GM12873 (cell line): ENCODE data around the gene VWF.

ENCODE experiments used
- TF ChIP-seq, protein P1 (sequence below): IDR thresholded peaks from 2 replicates; pipeline ENCODE4 v1.5.1; 2012; ENCODE audit warnings: low read depth, mild to moderate bottlenecking, moderate library complexity, low read length, control low read depth; ENCODE audit not compliant: insufficient read depth; ENCODE audit errors: missing control alignments

Gene VWF

DNA sequence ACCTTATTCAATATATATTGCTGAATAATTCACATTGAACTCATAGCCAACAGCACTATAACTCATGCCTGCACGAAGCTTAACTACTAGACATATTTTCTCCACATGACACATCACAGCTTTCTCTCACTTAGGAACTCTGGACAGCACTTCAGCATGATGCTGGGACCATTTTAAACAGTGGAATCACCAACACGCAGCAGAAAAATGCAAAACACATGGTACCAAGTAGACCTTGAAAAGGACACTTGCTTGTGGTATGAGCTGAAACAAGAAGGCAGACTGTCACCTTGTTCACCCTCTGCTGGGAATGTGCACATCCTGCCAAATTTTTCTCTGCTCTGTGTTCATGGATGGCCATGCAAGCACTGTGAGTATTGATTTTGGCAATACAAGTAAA lies 40.9 kb upstream of the VWF start:
- TF ChIP-seq, protein P1, sequence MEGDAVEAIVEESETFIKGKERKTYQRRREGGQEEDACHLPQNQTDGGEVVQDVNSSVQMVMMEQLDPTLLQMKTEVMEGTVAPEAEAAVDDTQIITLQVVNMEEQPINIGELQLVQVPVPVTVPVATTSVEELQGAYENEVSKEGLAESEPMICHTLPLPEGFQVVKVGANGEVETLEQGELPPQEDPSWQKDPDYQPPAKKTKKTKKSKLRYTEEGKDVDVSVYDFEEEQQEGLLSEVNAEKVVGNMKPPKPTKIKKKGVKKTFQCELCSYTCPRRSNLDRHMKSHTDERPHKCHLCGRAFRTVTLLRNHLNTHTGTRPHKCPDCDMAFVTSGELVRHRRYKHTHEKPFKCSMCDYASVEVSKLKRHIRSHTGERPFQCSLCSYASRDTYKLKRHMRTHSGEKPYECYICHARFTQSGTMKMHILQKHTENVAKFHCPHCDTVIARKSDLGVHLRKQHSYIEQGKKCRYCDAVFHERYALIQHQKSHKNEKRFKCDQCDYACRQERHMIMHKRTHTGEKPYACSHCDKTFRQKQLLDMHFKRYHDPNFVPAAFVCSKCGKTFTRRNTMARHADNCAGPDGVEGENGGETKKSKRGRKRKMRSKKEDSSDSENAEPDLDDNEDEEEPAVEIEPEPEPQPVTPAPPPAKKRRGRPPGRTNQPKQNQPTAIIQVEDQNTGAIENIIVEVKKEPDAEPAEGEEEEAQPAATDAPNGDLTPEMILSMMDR: no peak

DNA sequence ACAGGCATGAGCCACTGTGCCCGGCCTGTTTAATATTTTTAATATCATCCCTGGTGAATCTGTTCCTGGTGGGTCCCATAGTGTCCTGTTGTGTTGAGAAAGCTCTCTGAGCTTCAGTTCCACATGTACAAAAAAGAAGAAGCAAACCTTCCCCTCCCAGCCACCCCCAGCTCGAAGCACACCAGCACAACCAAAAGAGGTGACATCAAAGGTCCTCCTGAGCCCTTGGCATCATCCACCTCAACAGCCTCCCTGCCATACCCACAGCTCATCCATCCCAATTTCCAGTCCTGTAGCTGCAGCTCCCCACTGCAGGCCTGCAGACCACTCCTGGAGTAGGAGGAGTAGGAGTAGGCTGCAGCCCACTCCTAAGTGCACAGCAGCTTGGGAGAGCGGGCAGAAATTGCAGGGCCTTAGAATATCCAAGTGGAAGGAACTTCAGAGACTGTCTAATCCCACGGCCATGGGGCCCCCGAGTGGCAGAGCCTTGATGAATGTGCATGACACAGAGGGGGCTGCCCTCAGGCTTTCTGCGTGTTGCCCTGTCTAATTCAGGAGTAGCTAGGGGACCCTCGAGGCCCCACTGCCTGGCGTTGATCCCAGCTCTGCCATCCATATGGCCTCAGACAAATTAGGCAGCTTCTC lies 39.1 kb upstream of the VWF start:
- TF ChIP-seq, protein P1: no peak

DNA sequence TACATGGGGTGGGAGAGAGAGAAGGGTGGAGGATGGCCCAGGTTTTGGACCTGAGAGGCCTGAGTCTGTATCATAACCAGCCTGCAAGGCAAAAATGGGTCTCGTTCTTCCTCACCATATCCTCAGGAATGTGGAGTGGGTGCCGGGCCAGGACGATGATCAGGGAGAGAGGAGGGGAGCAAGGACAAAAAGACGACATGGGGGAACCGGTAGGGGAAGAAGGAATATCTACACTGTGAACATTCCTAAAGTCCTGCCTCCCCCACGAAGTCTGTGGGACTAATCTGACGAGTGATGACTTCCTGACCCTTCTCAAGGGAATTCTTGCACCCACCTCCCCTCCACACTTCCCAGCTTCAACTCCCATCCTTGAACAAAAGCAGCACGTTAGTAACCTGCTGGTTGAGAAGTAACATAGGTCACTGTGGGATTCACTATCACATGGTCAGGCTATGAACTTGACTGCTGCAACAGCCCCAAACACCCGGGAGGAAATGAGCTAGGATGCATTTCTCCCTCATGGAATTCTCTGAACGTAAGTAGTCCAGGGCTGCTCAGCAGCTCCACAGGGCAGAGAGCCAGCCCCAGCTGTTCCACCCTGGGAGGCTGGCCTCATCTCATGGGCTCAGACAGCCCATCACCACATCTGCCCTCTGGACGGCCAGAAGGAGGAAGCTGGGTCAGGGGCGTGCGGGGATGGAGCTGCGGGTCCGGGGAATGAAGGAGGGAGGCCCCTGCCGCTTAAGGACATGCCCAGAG lies 36.8 kb upstream of the VWF start:
- TF ChIP-seq, protein P1: no peak

DNA sequence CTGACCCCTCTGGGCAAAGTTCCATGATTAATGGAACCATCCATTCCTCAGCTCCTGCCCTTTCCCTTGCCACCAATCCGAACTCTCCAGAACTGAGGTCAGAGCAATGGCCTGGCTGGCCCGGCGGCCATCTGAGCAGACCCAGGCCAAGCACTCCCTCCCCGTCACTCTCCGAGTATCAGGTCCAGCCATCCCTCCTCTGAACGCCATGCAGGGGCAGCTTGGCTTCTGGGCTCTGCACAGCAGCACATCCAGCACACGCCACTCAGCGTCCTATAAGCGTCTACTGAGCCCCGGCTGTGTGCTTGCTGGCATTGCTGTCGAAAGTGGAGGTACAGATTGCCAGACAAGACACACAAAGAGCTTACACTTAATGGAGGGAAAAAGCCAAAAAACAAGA lies 34.3 kb upstream of the VWF start:
- TF ChIP-seq, protein P1: no peak

DNA sequence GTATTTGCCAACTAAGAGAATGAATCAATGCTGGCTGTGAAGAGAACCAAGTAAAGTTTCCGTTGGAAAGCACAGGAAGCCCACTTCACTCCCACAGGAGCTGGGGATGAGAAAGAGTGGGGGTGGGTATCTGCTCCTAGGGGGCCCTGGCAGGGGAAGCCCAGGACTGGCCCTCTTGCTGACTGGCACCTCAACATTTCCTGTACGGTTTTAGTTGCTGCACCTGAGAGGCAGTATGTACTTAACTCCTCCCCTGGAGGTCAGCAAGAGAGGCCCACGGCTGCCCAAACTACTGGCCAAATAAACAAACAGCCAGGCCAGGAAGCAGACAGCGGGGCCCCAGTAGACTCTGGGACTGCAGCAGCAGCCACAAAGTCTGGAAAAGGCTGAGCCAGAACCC lies 33.8 kb upstream of the VWF start:
- TF ChIP-seq, protein P1: no peak

DNA sequence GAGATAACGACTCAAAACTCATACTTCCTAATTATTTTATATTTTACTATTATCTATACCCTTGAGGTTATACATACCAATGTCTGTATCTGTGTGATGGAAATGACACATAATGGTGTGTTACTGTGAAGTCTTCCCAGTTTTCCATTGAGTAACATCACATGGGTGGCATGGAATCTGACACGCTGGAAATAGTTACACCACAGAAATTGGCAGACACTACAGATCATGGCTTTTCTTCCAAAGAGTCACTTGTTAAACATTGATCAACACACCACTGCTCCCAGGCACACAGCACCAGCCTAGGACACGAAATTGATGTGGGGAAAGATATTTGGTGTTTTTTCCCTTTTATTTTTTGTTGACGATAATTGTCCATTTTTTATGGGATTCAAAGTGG lies 33.0 kb upstream of the VWF start:
- TF ChIP-seq, protein P1: no peak

DNA sequence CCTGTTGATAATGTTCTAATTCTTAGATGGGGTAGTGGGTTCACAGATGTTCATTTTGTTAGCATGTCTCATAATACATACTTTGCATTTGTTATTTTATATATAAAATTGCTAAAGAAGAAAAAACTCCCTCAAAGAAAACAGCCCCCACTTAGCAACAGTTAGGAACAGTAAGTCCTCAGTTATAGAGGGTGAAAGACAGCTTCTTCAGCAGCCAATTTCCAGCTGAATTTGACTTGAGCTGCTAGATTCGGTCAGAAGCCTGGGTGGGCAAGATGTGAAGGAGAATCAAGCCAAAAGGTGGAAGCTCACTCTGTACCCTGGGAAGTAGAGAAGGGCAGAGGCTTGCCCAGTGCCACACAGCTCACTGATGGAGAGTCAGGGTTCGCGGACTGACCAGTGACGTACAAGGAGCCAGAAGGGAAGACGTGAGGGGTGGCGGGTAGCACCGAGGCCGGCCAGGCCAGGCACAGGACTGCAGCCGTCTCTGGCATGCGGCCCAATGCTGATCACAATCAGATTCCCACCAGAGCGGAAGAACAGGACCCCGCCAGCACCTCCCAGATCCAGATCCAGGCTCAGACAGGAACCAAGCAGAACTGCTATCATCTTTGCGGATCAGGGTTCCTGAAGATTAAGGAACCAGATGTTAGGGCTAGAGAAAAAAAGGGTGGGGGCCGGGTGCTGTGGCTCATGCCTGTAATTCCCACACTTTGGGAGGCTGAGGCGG lies 30.4 kb upstream of the VWF start:
- TF ChIP-seq, protein P1: no peak
